NCI-H2029 treated with DMSO at 0.1 percent for 48 hours (cell line): ENCODE data around the gene ADAM12.
A peak's percentile ranks its signal among the peaks of the same experiment; 100 is the strongest.

Experiments
- DNase-seq: peaks from one replicate; lab custom pipeline; 2025; lab: John Stamatoyannopoulos, UW

Gene ADAM12

DNA sequence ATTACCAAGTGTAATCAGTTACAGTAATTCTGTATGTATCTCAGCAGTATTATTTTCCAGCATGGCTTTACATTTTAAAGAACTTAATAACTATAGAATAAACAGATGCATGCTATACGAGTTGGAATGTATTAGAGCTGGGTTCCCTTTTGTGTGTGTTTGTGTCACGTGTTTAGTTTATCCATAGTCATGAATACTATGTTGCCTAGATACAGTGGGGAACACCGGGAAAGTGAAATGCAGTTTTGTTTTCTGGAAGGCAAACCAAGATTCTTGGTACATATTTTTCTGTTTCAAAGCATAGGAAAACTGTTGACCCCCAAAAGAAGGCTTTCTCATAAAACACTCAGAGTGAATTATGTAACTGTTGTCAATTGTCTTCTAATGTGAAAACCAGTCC is 372.9 kb downstream of the ADAM12 start:
- no peak for DNase-seq

DNA sequence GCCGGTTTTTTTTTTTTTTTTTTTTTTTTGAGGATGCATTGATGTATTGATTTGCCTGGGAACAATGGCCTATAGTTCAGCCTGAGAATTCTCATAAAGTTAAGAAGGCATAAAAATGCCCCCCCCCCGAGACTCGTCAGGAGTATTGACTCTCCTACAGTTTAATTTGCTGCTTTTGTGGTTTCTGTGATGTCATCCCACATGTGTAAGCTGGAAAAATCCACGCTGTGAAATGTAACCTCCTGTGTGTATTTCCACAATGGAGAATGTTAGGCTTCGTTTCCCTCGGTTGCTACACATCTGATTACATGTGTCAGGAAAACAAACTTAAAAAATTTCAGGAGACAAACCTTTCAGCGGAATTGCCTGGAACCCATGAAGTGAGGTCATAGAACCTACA is 374.0 kb downstream of the ADAM12 start:
- DNase-seq, result no peak

DNA sequence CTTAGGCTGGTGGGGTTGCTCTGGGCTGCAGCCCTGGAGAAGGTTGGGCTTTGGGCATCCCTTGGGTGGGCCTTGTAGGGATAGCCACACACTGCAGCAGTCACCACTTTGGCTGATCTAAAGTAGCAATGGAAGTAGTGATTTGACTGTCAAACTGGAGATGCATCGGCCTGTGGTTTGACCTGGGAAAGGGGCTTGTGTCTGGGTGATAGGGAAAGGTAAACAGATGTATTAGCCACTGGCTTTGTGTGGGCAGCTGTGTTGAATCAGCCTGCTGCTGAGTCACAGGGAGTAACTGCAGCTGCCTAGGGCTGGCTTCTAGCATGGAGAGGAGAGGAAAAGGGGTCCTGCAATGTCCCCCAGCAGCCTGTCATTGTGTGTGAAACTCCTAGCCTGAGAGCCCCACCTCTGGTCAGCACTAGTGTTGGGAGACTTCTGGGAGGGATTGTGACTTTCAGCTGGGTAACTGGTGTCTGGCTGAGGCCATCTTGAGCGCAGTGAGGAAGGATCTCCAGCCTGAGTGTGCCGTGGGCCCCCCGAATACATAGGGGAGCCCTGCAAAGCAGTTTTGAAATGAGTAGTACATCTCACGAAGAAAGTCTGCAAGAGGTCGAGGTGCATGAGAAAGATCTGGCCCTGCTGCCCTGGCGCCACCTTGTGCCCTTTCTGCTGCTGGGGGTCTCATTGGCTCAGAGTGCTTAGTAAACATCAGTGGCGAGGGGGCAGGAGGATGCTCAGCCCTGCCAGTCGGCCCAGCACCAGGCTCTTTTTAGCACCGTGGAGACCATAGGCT is 374.6 kb downstream of the ADAM12 start:
- no peak for DNase-seq

GRCh38 chr10:126012485-126012884 is 375.8 kb downstream of the ADAM12 start:
- DNase-seq, result no peak

DNA sequence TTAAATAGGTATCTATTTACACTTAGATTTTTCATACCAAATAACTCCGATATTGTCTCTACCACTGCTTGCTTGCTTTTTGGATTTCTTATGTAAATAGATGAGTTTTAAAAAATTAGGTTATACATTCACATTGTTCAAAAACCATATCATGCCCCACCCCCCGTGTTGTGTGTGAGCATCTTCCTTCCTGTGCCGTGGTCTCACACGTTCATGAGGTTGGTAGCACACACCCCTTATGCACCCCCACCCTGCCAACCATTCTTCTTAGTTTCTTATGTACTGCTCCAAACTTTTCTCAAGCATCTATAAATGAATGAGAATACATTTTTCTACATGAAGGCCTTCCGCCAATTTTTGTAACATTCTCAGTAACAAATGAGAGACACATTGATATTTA is 376.3 kb downstream of the ADAM12 start:
- no peak for DNase-seq

DNA sequence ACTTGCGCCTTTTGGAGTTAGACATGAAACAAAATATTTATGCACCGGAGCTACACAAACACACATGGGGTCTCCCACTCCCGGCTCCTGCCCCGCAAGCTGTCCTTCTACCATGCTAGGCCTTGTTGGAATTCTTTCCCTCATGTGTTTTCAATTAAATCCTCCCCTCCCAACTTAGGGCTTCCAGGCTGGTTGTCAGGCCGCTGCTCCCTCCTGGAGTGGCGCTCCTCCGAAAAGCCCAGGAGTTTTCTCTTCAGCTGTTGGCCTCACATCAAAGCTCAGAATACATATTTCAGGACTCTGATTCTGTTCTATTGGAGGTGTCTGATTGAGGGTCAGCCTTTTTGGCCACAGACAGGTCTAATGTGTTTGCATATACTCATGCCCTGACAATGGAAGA is 378.6 kb downstream of the ADAM12 start:
- DNase-seq, result no peak

GRCh38 chr10:126006906-126007305 is 381.4 kb downstream of the ADAM12 start:
- DNase-seq, result no peak

DNA sequence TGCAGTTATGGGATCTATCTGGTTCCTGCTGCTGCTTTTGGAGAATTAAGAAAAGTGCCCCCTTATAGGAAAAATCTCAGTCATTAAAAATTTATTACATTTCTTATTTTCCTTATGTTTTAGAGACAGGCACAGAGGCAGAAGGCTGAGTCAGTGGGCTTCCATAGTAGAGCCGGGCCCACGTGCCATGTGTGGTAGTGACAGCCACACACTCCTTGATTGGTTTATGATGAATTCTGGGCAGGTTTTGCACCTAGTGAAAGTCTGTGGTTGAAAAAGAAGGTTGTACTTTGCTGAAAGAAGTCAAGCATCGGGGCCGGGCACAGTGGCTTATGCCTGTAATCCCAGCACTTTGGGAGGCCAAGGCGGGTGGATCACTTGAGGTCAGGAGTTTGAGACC is 382.0 kb downstream of the ADAM12 start:
- DNase-seq, result no peak

- DNase-seq, result no peak
Measured at GRCh38 chr10:126004752-126005151, 383.5 kb downstream of the ADAM12 start.

GRCh38 chr10:126001576-126001975 is 386.7 kb downstream of the ADAM12 start:
- DNase-seq, result peak; percentile 35

- DNase-seq, result no peak
Measured at GRCh38 chr10:125999694-126000093, 388.6 kb downstream of the ADAM12 start.

GRCh38 chr10:125997586-125997985 is 390.7 kb downstream of the ADAM12 start:
- no peak for DNase-seq

GRCh38 chr10:125995726-125996304 is 392.5 kb downstream of the ADAM12 start:
- no peak for DNase-seq

- DNase-seq, result no peak
Measured at GRCh38 chr10:125994601-125995000, 393.7 kb downstream of the ADAM12 start.

DNA sequence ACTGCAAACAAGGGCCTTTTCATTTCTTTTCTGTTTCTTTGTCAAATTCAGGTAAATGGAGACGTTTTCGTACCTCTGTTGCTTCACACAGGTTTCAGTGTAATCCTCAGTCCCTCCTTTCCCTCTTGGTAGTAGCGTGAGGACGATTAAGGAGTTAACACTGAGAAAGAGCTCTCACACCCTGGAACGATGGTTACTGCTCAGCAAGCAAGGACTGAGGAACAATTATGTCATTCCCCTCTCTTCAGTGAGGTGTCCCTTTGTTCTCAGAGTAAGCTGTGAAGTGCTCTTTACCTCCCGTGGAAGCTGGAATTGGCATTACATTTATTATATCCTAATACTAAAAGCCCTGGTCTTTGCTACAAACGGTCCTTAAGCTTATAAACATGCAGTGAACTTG is 396.0 kb downstream of the ADAM12 start:
- DNase-seq, result no peak

- no peak for DNase-seq
Measured at GRCh38 chr10:125991392-125991791, 396.9 kb downstream of the ADAM12 start.

- no peak for DNase-seq
Measured at GRCh38 chr10:125990974-125991373, 397.3 kb downstream of the ADAM12 start.

DNA sequence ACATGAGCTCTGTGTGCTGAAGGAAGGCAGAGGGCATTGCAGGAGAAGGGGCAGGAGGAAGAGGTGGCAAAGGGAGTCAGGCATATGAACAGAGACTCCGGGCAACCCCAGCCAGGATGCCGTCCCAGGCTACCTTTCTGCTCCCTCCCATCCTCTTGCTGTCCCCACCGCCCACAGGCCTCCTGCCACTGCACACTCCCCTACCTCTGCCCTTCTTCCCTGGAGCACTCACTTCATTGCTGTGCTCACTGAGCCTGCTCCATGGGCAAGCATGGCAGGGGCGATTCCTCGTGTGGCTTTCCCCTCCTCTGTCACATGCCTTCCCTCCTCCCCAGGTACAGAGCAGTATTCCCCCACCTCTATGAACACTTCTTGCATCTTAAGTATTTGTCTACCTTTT is 398.5 kb downstream of the ADAM12 start:
- DNase-seq, result no peak

DNA sequence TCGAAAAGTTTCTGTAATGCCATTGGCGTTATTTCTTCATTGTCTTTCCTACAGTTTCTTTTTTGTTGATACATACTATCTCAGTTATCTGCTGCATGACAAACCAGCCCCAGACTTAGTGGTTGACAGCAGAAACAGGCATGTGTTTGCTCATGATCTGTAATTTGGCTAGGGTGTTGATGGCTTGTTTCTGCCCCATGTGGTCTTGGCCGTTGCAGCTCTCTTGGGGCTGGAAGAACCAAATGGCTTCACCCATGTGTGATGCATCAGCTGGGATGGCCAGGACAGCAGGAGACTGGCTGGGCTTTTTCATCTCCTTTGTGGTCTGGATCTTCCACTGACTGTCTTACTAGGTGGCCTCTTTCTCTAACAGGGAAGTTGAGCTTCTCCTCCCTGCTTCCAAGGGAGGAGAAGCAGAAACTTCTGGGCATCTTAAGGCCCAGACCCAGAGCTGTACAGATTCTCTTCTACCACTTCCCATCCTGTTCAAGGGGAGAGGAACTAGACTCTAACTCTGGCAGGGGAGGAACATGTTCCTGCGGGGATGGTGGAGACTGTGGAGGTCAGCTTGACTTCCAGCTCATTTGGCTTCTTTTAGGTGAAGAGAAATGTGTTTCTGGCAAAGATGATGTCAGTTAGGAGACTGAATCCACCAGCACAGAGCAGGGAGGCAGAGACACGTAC is 402.6 kb downstream of the ADAM12 start:
- no peak for DNase-seq

DNA sequence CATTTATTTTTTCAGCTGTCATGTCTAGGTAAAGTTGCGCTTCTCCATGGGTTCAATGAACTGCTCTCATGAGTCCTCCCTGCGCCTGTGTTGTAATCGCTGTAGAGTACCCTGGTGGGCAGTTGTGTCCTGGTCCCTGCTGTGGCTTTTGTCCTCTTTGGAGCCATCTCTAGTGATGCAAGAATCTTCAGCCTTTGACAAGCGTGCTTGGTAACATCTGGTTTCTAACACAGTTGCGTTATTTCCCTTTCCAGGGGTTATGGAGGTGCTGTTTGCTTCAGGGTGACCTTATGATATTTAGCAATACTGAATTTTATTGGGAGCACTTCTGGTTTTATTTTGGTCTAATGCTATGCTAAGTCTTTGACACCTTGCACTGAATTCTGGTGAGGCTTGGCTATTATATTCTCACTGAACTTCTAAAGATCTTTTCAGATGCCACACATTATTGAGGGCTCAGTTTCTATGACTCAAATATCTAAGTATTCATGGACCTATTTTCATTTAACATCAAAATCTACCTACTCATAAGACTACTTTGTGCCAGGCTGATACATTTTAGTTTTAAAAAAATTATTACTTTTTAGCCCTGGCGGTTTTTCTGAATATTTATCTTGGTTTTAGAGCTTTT is 403.3 kb downstream of the ADAM12 start:
- no peak for DNase-seq

GRCh38 chr10:125984346-125984745 is 403.9 kb downstream of the ADAM12 start:
- no peak for DNase-seq

GRCh38 chr10:125983656-125984055 is 404.6 kb downstream of the ADAM12 start:
- no peak for DNase-seq

GRCh38 chr10:125983161-125983560 is 405.1 kb downstream of the ADAM12 start:
- no peak for DNase-seq
